Memory B cell (primary cell): ENCODE data around the gene ACTN4.

Experiments
- ATAC-seq: fragments of 150-1000 bp; cut with Tn5 transposase; 2 replicates; pipeline ENCODE4 v1.10.0; 2021; ENCODE audit warnings: low read depth, mild to moderate bottlenecking, moderate library complexity
- DNase-seq, 2 donors: peaks; one replicate each; pipeline ENCODE4 v3.0.0; 2022; ENCODE audit warnings: low spot score in 2 of 2
- H3K27ac Mint-ChIP-seq: one replicate; pipeline ENCODE4 v1.8.0; 2022; ENCODE audit warnings: mild to moderate bottlenecking, moderate library complexity, mixed read lengths
- H3K27me3 Mint-ChIP-seq: one replicate; pipeline ENCODE4 v1.8.0; 2022; ENCODE audit warnings: mixed read lengths
- H3K36me3 Mint-ChIP-seq: one replicate; pipeline ENCODE4 v1.8.0; 2022; ENCODE audit warnings: mild to moderate bottlenecking, mixed read lengths
- H3K4me1 Mint-ChIP-seq: one replicate; pipeline ENCODE4 v1.8.0; 2022; ENCODE audit warnings: mixed read lengths
- H3K4me3 Mint-ChIP-seq: one replicate; pipeline ENCODE4 v1.8.0; 2022; ENCODE audit warnings: mild to moderate bottlenecking, moderate library complexity, mixed read lengths
- H3K9me3 Mint-ChIP-seq: one replicate; pipeline ENCODE4 v1.8.0; 2022; ENCODE audit warnings: mixed read lengths

Gene ACTN4

GRCh38 chr19:38684862-38685665 lies 37.6 kb downstream of the ACTN4 start:
- Mint-ChIP-seq H3K4me1 (peaks cover 47% of the 10 kb centered on the region), H3K27me3 (no peaks in the 10 kb centered on the region), H3K4me3 (no peak overlapping the region), H3K27ac (peak overlapping the region; percentile 58), H3K36me3 (peaks cover 11% of the 10 kb centered on the region), H3K9me3 (no peaks in the 10 kb centered on the region)
- DNase-seq (no peak), ATAC-seq (no peak)

GRCh38 chr19:38685666-38686529 lies 38.4 kb downstream of the ACTN4 start:
- peak; percentile 33 for ATAC-seq
- Mint-ChIP-seq H3K36me3 (peaks cover 11% of the 10 kb centered on the region), H3K4me3 (no peak overlapping the region), H3K4me1 (peaks cover 44% of the 10 kb centered on the region), H3K9me3 (no peaks in the 10 kb centered on the region), H3K27ac (peak overlapping the region; percentile 58), H3K27me3 (no peaks in the 10 kb centered on the region)
- no peak for DNase-seq

- Mint-ChIP-seq H3K36me3 (peaks cover 8% of the 10 kb centered on the region), H3K4me1 (peaks cover 40% of the 10 kb centered on the region), H3K9me3 (no peaks in the 10 kb centered on the region), H3K27ac (peak overlapping the region; percentile 58), H3K27me3 (no peaks in the 10 kb centered on the region), H3K4me3 (no peak overlapping the region)
- DNase-seq, result no peak
- peak; percentile 80 for ATAC-seq
Observed at GRCh38 chr19:38686530-38686888, 39.1 kb downstream of the ACTN4 start.

GRCh38 chr19:38687837-38688378 lies 40.5 kb downstream of the ACTN4 start:
- H3K27me3 Mint-ChIP-seq, result no peaks in the 10 kb centered on the region
- no peak overlapping the region for H3K4me3 Mint-ChIP-seq
- ATAC-seq (no peak), DNase-seq (no peak)
- peaks cover 3% of the 10 kb centered on the region for H3K36me3 Mint-ChIP-seq
- peaks cover 42% of the 10 kb centered on the region for H3K4me1 Mint-ChIP-seq
- H3K27ac Mint-ChIP-seq, result peak overlapping the region; percentile 58
- no peaks in the 10 kb centered on the region for H3K9me3 Mint-ChIP-seq

- peaks cover 51% of the 10 kb centered on the region for H3K4me1 Mint-ChIP-seq
- DNase-seq, result no peak
- no peaks in the 10 kb centered on the region for H3K27me3 Mint-ChIP-seq
- H3K27ac Mint-ChIP-seq, result no peak overlapping the region
- H3K9me3 Mint-ChIP-seq, result no peaks in the 10 kb centered on the region
- ATAC-seq, result no peak
- H3K36me3 Mint-ChIP-seq, result peaks cover 3% of the 10 kb centered on the region
- no peak overlapping the region for H3K4me3 Mint-ChIP-seq
Observed at GRCh38 chr19:38690146-38690545, 42.7 kb downstream of the ACTN4 start.

- Mint-ChIP-seq H3K4me1 (peaks cover 54% of the 10 kb centered on the region), H3K27ac (no peak overlapping the region), H3K36me3 (peaks cover 3% of the 10 kb centered on the region), H3K27me3 (no peaks in the 10 kb centered on the region), H3K9me3 (no peaks in the 10 kb centered on the region), H3K4me3 (no peak overlapping the region)
- DNase-seq (no peak), ATAC-seq (no peak)
Observed at GRCh38 chr19:38690832-38691231, 43.4 kb downstream of the ACTN4 start.

GRCh38 chr19:38691938-38692457 lies 44.5 kb downstream of the ACTN4 start:
- Mint-ChIP-seq H3K27me3 (no peaks in the 10 kb centered on the region), H3K27ac (no peak overlapping the region), H3K4me3 (no peak overlapping the region), H3K36me3 (peaks cover 3% of the 10 kb centered on the region), H3K4me1 (peaks cover 55% of the 10 kb centered on the region), H3K9me3 (no peaks in the 10 kb centered on the region)
- ATAC-seq, result no peak
- no peak for DNase-seq

- peak overlapping the region; percentile 88 for H3K27ac Mint-ChIP-seq
- peaks cover 51% of the 10 kb centered on the region for H3K4me1 Mint-ChIP-seq
- no peaks in the 10 kb centered on the region for H3K27me3 Mint-ChIP-seq
- H3K9me3 Mint-ChIP-seq, result no peaks in the 10 kb centered on the region
- DNase-seq (no peak), ATAC-seq (no peak)
- H3K36me3 Mint-ChIP-seq, result peaks cover 3% of the 10 kb centered on the region
- no peak overlapping the region for H3K4me3 Mint-ChIP-seq
Observed at GRCh38 chr19:38692458-38693379, 45.3 kb downstream of the ACTN4 start.

- DNase-seq (no peak), ATAC-seq (peak; percentile 73)
- H3K4me3 Mint-ChIP-seq, result peak overlapping the region; percentile 22
- peaks cover 55% of the 10 kb centered on the region for H3K4me1 Mint-ChIP-seq
- H3K27me3 Mint-ChIP-seq, result no peaks in the 10 kb centered on the region
- peak overlapping the region; percentile 88 for H3K27ac Mint-ChIP-seq
- H3K9me3 Mint-ChIP-seq, result no peaks in the 10 kb centered on the region
- H3K36me3 Mint-ChIP-seq, result peaks cover 3% of the 10 kb centered on the region
Observed at GRCh38 chr19:38693380-38694223, 46.2 kb downstream of the ACTN4 start.

- H3K27ac Mint-ChIP-seq, result peak overlapping the region; percentile 88
- peak; percentile 64 for ATAC-seq
- H3K36me3 Mint-ChIP-seq, result no peaks in the 10 kb centered on the region
- no peak for DNase-seq
- no peaks in the 10 kb centered on the region for H3K9me3 Mint-ChIP-seq
- H3K4me1 Mint-ChIP-seq, result peaks cover 51% of the 10 kb centered on the region
- H3K27me3 Mint-ChIP-seq, result no peaks in the 10 kb centered on the region
- peak overlapping the region; percentile 80 for H3K4me3 Mint-ChIP-seq
Observed at GRCh38 chr19:38695317-38695683, 47.9 kb downstream of the ACTN4 start.

- DNase-seq, result no peak
- H3K27me3 Mint-ChIP-seq, result no peaks in the 10 kb centered on the region
- peak; percentile 21 for ATAC-seq
- no peaks in the 10 kb centered on the region for H3K36me3 Mint-ChIP-seq
- peaks cover 51% of the 10 kb centered on the region for H3K4me1 Mint-ChIP-seq
- peak overlapping the region; percentile 80 for H3K4me3 Mint-ChIP-seq
- H3K27ac Mint-ChIP-seq, result peak overlapping the region; percentile 88
- H3K9me3 Mint-ChIP-seq, result no peaks in the 10 kb centered on the region
Observed at GRCh38 chr19:38695832-38696728, 48.6 kb downstream of the ACTN4 start.

GRCh38 chr19:38696729-38697055 lies 49.2 kb downstream of the ACTN4 start:
- no peaks in the 10 kb centered on the region for H3K36me3 Mint-ChIP-seq
- H3K9me3 Mint-ChIP-seq, result no peaks in the 10 kb centered on the region
- ATAC-seq, result no peak
- peaks cover 51% of the 10 kb centered on the region for H3K4me1 Mint-ChIP-seq
- no peak overlapping the region for H3K4me3 Mint-ChIP-seq
- no peak for DNase-seq
- H3K27ac Mint-ChIP-seq, result no peak overlapping the region
- H3K27me3 Mint-ChIP-seq, result no peaks in the 10 kb centered on the region
